ENCODE measurements around the gene COMTD1. TPM values are rescaled to one million over a fixed set of nuclear protein-coding genes. Genes with fewer than 3 reads are reported as not detected.
A peak's percentile ranks its signal among the peaks of the same experiment; 100 is the strongest.
"Not testable (repeated sequence)": the region's sequence is repeated elsewhere in the genome, so short reads cannot be mapped to it uniquely, and the experiment has no call there.

Gene COMTD1
- total RNA-seq, 2 donors from 2014 or later, result 156 to 301 TPM

DNA sequence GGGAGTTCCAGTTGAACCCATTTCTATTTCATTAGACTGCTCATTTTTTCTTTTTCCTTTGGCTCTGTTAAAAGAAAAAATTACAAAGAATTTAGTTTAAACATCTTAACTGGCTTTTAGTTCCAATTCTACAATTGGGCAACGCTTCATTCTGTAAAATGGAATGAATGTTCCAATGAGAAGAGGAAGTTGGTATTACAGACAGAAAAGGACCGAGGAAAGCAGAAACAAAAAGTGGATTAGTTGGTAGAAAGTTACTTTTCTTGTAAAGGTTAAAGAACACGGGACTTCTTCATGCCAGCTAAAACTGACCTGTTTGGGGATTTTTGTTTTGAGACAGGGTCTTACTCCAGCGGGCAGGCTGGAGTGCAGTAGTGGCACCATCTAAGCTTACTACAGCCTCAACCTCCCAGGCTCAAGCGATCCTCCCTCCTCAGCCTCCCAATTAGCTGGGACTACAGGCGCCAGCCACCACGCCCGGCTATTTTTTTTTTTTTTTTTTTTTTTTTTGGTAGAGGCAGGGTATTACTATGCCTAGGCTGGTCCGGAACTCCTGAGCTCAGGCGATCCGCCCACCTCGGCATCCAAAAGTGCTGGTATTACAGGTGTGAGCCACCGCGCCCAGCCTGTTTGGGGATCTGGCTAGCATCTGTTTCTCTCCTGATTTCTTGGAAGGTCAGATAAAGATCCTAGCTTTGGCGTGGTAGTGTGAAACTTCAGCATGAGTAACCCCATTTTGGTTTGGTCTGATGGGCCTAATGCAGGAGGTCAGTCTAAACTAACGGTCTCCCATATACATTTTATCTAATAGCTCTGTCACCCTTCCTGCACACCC, 26.5 kb downstream of the COMTD1 start:
- intact Hi-C loops (cut with DNase I), result no loop called here
- peaks cover 25% of the 10 kb centered on the region for H3K4me1 ChIP-seq

DNA sequence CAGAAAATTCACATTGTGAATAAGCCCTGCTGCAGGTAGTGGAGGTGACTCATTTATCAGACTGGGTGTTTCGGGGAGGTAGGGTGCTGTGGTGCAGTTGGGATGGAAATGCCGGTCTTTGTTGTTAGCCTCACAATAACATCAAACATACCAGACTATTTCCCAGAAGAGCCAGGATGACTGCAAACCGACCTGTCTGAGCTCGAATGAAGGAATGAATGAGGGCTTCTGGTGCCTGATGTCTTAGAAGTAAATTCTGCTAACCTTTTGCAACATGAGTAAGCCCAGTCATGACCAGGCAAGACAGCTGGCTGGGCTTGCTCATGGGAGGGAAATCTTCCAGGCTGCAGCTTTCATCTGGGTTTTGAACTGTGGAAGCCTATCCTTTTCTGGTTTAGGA, 27.6 kb downstream of the COMTD1 start:
- DNase-seq, result no peak
- TF ChIP-seq POLR2A (IDR thresholded peaks at IDR 0.05), result no peak
- no peak for TF ChIP-seq CTCF (IDR thresholded peaks at IDR 0.05)
- H3K4me1 ChIP-seq, result peaks cover 25% of the 10 kb centered on the region
- H3K27me3 ChIP-seq, result no peaks in the 10 kb centered on the region
- WGBS, 2 donors, result 79 to 84% methylated on average over 4 of the region's 4 CpGs
- no peaks in the 10 kb centered on the region for H3K36me3 ChIP-seq (replicated peaks in 1 of 2; ENCODE audit: insufficient read depth in 1 of 2, low read depth in 2 of 2)
- H3K9me3 ChIP-seq, result no peaks in the 10 kb centered on the region
- no peak for ATAC-seq
- H3K4me3 ChIP-seq, result no peak overlapping the region
- intact Hi-C loops (cut with DNase I), result no loop called here
- no peak overlapping the region for H3K27ac ChIP-seq

More for the DNA sequence above, 26.5 kb downstream of the COMTD1 start:
- Histone ChIP-seq H3K27ac (peak overlapping the region; percentile 95 to 100 (median 99)), H3K27me3 (no peaks in the 10 kb centered on the region), H3K36me3 (replicated peaks in 1 of 2; ENCODE audit: insufficient read depth in 1 of 2, low read depth in 2 of 2) (peaks cover 0 to 7% of the 10 kb centered on the region in 2 donors), H3K9me3 (no peaks in the 10 kb centered on the region), H3K4me3 (peak overlapping the region; percentile 73 to 90)
- ATAC-seq (no peak), DNase-seq (no peak)
- WGBS, 2 donors, result 75 to 76% methylated on average over 14 to 16 of the region's 16 CpGs
- TF ChIP-seq CTCF (IDR thresholded peaks at IDR 0.05) (no peak), POLR2A (IDR thresholded peaks at IDR 0.05) (no peak)

DNA sequence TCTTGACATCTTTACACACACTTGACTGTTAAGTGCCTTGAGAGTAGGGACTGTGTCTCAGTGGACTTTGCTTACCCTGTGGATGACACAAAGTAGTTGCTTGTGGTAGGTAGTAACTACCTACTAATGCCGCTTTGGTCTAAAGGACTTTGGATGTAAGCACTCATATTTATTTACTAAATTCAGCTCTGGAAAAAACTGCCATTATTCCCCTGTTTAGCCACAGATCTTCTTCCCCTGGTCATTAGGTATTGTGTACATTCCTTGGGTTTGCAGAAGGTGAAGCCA, 28.0 kb downstream of the COMTD1 start:
- no peak for DNase-seq
- no peaks in the 10 kb centered on the region for H3K27me3 ChIP-seq
- intact Hi-C loops (cut with DNase I), result no loop called here
- H3K4me1 ChIP-seq, result peaks cover 21% of the 10 kb centered on the region
- H3K36me3 ChIP-seq (replicated peaks in 1 of 2; ENCODE audit: insufficient read depth in 1 of 2, low read depth in 2 of 2), result no peaks in the 10 kb centered on the region
- 100% methylated on average over 1 of the region's 1 CpG; no CpG with 5 or more reads in 1 of the 2 donors for whole genome bisulfite sequencing, 2 donors
- no peak overlapping the region for H3K4me3 ChIP-seq
- no peak for ATAC-seq
- TF ChIP-seq POLR2A (IDR thresholded peaks at IDR 0.05) (no peak), CTCF (IDR thresholded peaks at IDR 0.05) (no peak)
- H3K27ac ChIP-seq, result no peak overlapping the region
- H3K9me3 ChIP-seq, result no peaks in the 10 kb centered on the region

GRCh38 chr10:75207079-75207856, 28.5 kb downstream of the COMTD1 start:
- no peaks in the 10 kb centered on the region for H3K27me3 ChIP-seq
- no peak for ATAC-seq
- DNase-seq, result no peak
- TF ChIP-seq CTCF (IDR thresholded peaks at IDR 0.05) (no peak), POLR2A (IDR thresholded peaks at IDR 0.05) (no peak)
- H3K4me1 ChIP-seq, result peaks cover 15% of the 10 kb centered on the region
- intact Hi-C loops (cut with DNase I), result no loop called here
- H3K36me3 ChIP-seq (replicated peaks in 1 of 2; ENCODE audit: insufficient read depth in 1 of 2, low read depth in 2 of 2), result no peaks in the 10 kb centered on the region
- H3K4me3 ChIP-seq, result no peak overlapping the region
- 70 to 73% methylated on average over 13 of the region's 13 CpGs for WGBS, 2 donors
- no peak overlapping the region for H3K27ac ChIP-seq
- H3K9me3 ChIP-seq, result no peaks in the 10 kb centered on the region

DNA sequence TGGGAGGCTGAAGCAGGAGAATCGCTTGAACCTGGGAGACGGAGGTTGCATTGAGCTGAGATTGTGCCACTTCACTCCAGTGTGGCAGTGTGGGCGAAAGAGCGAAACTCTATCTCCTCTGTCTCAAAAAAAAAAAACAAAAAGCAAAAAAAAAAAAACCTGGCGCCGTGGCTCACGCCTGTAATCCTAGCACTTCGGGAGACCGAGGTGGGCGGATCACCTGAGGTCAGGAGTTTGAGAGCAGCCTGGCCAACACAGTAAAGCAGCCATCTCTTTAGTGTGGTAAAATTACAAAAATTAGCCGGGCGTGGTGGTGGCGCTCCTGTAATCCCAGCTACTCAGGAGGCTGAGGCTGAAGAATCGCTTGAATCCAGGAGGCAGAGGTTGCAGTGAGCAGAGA, 29.1 kb downstream of the COMTD1 start:
- intact Hi-C loops (cut with DNase I); DNase-seq; H3K27ac ChIP-seq; H3K4me1 ChIP-seq; H3K9me3 ChIP-seq; H3K36me3 ChIP-seq (replicated peaks in 1 of 2; ENCODE audit: insufficient read depth in 1 of 2, low read depth in 2 of 2); ATAC-seq; H3K27me3 ChIP-seq; H3K4me3 ChIP-seq: not testable (repeated sequence)
- 88 to 89% methylated on average over 14 of the region's 14 CpGs for WGBS, 2 donors

Measured in body of pancreas (tissue), 4 donors.